Measurements from ENCODE around the gene SST.
A peak's percentile ranks its signal among the peaks of the same experiment; 100 is the strongest.
"Not testable (repeated sequence)": the region's sequence is repeated elsewhere in the genome, so short reads cannot be mapped to it uniquely, and the experiment has no call there.

Gene SST

GRCh38 chr3:187678726-187679268 is 8.6 kb upstream of the SST start:
- no peak for TF ChIP-seq JUND (IDR thresholded peaks at IDR 0.05; ENCODE audit: low read depth)
- in situ Hi-C loops (cut with HindIII; ENCODE audit: low pct_unique_long_range_greater_than_20kb, low sequenced_read_pairs), result loop anchor here (25.0 kb wide), 1 partner anchor 366 kb away; no protein-coding TSS in a partner anchor
- peak; percentile 38 to 68 for DNase-seq (ENCODE audit: low read depth in 1 of 2, low spot score in 1 of 2)

GRCh38 chr3:187677604-187678003 is 7.4 kb upstream of the SST start:
- in situ Hi-C loops (cut with HindIII; ENCODE audit: low pct_unique_long_range_greater_than_20kb, low sequenced_read_pairs), result loop anchor here (25.0 kb wide), 1 partner anchor 365 kb away; no protein-coding TSS in a partner anchor

GRCh38 chr3:187673012-187673411 is 2.8 kb upstream of the SST start:
- DNase-seq (ENCODE audit: low read depth in 1 of 2, low spot score in 1 of 2), result no peak
- TF ChIP-seq JUND (IDR thresholded peaks at IDR 0.05; ENCODE audit: low read depth), result no peak
- in situ Hi-C loops (cut with HindIII; ENCODE audit: low pct_unique_long_range_greater_than_20kb, low sequenced_read_pairs), result no loop called here

More at GRCh38 chr3:187677604-187678003, 7.4 kb upstream of the SST start:
- TF ChIP-seq JUND (IDR thresholded peaks at IDR 0.05; ENCODE audit: low read depth), result no peak
- no peak for DNase-seq (ENCODE audit: low read depth in 1 of 2, low spot score in 1 of 2)

- DNase-seq (ENCODE audit: low read depth in 1 of 2, low spot score in 1 of 2), result no peak
- in situ Hi-C loops (cut with HindIII; ENCODE audit: low pct_unique_long_range_greater_than_20kb, low sequenced_read_pairs), result no loop called here
- TF ChIP-seq JUND (IDR thresholded peaks at IDR 0.05; ENCODE audit: low read depth), result no peak
These were observed 2.7 kb downstream of the SST start for GRCh38 chr3:187667526-187667925.

GRCh38 chr3:187665764-187666402 is 4.3 kb downstream of the SST start:
- no peak for DNase-seq (ENCODE audit: low read depth in 1 of 2, low spot score in 1 of 2)
- in situ Hi-C loops (cut with HindIII; ENCODE audit: low pct_unique_long_range_greater_than_20kb, low sequenced_read_pairs), result no loop called here
- TF ChIP-seq JUND (IDR thresholded peaks at IDR 0.05; ENCODE audit: low read depth), result no peak

- no peak for TF ChIP-seq JUND (IDR thresholded peaks at IDR 0.05; ENCODE audit: low read depth)
- in situ Hi-C loops (cut with HindIII; ENCODE audit: low pct_unique_long_range_greater_than_20kb, low sequenced_read_pairs), result no loop called here
- DNase-seq (ENCODE audit: low read depth in 1 of 2, low spot score in 1 of 2), result no peak
These were observed 5.2 kb downstream of the SST start for GRCh38 chr3:187665010-187665409.

GRCh38 chr3:187662848-187663409 is 7.3 kb downstream of the SST start:
- TF ChIP-seq JUND (IDR thresholded peaks at IDR 0.05; ENCODE audit: low read depth), result no peak
- DNase-seq (ENCODE audit: low read depth in 1 of 2, low spot score in 1 of 2), result no peak
- in situ Hi-C loops (cut with HindIII; ENCODE audit: low pct_unique_long_range_greater_than_20kb, low sequenced_read_pairs), result no loop called here

GRCh38 chr3:187661267-187661666 is 8.9 kb downstream of the SST start:
- in situ Hi-C loops (cut with HindIII; ENCODE audit: low pct_unique_long_range_greater_than_20kb, low sequenced_read_pairs), result no loop called here
- TF ChIP-seq JUND (IDR thresholded peaks at IDR 0.05; ENCODE audit: low read depth), result no peak
- no peak for DNase-seq (ENCODE audit: low read depth in 1 of 2, low spot score in 1 of 2)

GRCh38 chr3:187651282-187651681 is 18.9 kb downstream of the SST start:
- DNase-seq (ENCODE audit: low read depth in 1 of 2, low spot score in 1 of 2), result no peak
- no peak for TF ChIP-seq JUND (IDR thresholded peaks at IDR 0.05; ENCODE audit: low read depth)
- in situ Hi-C loops (cut with HindIII; ENCODE audit: low pct_unique_long_range_greater_than_20kb, low sequenced_read_pairs), result no loop called here

- no peak for DNase-seq (ENCODE audit: low read depth in 1 of 2, low spot score in 1 of 2)
- in situ Hi-C loops (cut with HindIII; ENCODE audit: low pct_unique_long_range_greater_than_20kb, low sequenced_read_pairs), result no loop called here
- TF ChIP-seq JUND (IDR thresholded peaks at IDR 0.05; ENCODE audit: low read depth), result no peak
These were observed 22.0 kb downstream of the SST start for GRCh38 chr3:187648177-187648576.

GRCh38 chr3:187646906-187647660 is 23.1 kb downstream of the SST start:
- in situ Hi-C loops (cut with HindIII; ENCODE audit: low pct_unique_long_range_greater_than_20kb, low sequenced_read_pairs), result no loop called here
- no peak for DNase-seq (ENCODE audit: low read depth in 1 of 2, low spot score in 1 of 2)
- no peak for TF ChIP-seq JUND (IDR thresholded peaks at IDR 0.05; ENCODE audit: low read depth)

GRCh38 chr3:187645379-187645778 is 24.8 kb downstream of the SST start:
- DNase-seq (ENCODE audit: low read depth in 1 of 2, low spot score in 1 of 2); in situ Hi-C loops (cut with HindIII; ENCODE audit: low pct_unique_long_range_greater_than_20kb, low sequenced_read_pairs): not testable (repeated sequence)

GRCh38 chr3:187642861-187643260 is 27.3 kb downstream of the SST start:
- TF ChIP-seq JUND (IDR thresholded peaks at IDR 0.05; ENCODE audit: low read depth), result no peak
- DNase-seq (ENCODE audit: low read depth in 1 of 2, low spot score in 1 of 2), result no peak
- in situ Hi-C loops (cut with HindIII; ENCODE audit: low pct_unique_long_range_greater_than_20kb, low sequenced_read_pairs), result no loop called here

All from T47D (cell line).